Activated CD4-positive, alpha-beta T cell treated with anti-CD3 and anti-CD28 coated beads, Interleukin-2, amount 50 U/mL, for 1 hour (primary cell): ENCODE data around the gene EVX2.

Experiments
- DNase-seq: peaks from one replicate; pipeline ENCODE4 v3.0.0-alpha.2; 2020

EVX2 gene

GRCh38 chr2:176095421-176095820 lies 11.7 kb upstream of the EVX2 start:
- no peak for DNase-seq

GRCh38 chr2:176094349-176094748 lies 10.6 kb upstream of the EVX2 start:
- DNase-seq: no peak

DNA sequence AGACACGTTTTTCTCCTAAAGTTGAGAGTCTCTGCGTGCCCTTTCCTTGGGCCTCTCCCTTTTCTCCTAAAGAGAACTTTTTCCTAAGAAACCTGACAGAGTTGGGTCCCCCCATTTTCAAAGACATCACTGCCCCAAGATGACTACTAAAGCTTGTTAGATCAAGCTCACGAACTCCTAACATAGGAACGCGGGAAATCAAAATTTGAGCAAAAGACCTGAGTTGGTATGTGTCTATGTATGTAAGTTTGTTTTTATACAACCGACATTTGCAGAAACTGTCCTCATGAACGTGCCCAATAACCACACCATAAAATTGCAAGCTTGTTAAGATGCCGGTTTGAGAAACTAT lies 10.1 kb upstream of the EVX2 start:
- no peak for DNase-seq

- no peak for DNase-seq
These were observed 9.6 kb upstream of the EVX2 start for GRCh38 chr2:176093145-176093897.

GRCh38 chr2:176092270-176093144 lies 8.7 kb upstream of the EVX2 start, which contains the start of gene HOXD13:
Gene HOXD13 (plus strand): TSS chr2:176092721. CDS start chr2:176092891, 170 bp downstream.
- no peak for DNase-seq

- DNase-seq: no peak
These were observed 7.8 kb upstream of the EVX2 start for GRCh38 chr2:176091329-176092258.

DNA sequence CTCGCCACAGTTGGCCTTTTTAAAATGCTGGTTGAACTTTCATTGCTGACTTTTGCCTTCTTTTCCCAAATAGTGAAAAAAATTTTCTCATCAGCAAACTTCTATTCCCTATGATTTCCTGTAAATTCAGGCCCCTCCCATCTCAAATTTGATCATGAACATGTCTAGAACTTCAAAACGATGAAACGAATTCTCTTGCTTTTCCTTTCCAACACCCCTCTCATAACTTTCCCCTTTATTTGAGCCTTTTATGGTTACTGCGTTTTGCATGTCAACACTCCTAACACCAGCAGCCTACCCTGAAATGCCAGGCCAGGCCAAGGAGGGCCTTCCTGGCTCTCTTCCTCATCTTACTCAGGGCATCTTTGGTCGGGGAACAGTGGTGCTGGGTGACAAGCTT lies 7.1 kb upstream of the EVX2 start:
- DNase-seq: no peak

DNA sequence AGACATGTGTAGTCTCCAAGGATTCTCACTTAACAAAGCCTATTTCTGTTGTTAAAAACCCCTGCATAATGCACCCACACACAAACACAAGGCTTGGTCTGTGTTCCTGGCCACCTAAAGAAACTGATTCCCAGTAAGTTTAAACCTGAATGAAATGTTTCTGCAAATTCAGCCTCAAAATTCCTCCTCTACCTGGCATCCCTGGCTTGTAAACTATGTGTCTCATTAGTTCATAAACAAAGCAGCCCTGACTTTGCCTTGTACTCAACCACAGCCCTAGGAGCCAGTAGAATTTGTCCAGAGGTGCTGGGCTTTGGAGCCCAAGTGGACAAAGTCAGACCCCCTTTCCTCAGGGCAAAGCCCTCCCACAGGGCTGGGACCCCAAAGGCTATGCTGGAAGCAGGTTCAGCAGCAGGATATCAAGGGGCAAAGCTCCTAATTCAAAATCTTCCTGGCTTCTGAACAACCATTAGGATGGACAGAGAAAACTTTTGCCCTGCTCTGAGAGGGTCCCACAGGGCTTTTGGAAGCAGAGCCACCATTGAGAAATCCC lies 6.2 kb upstream of the EVX2 start:
- no peak for DNase-seq

DNA sequence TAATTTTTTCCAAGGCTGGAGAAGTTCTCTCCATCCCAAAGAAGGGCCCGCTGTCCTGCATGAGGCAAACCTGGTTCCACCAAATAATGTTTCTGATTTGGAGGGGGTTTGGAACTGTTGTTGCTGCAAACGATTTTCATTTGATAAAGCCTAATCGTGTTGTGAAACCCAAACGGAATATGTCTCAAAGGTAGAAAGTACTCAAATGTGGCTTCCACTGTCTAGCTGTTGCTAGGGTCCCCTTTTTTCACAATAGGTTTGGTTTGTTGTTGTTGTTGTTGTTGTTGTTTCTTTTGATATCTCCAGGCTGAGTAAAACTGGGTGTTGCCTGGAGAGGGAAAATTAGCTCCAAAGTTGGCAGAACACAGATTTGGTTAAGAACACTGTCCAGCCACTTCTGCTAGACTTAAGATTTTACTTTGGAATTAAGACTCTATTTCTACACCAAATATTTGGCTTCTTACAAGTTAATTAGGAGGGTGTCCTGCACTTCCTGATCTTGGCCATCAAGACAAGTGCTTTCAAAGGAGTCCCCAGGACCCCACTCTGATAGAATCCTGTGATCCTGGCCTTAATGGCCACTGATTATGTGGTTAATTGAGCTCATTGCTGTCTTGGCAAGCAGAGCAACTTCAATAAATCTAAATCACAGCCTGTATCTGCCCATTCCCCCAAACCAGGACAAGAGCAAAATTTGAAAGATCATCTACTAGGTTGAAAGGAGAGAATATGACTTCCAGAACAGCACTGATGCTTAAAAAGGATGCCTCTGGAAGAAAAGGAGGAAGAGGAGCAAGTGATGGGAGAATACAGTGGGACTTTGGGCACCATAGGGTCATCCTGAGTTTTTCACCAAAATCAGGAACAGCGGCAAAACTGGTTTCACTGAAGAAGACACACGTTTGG lies 5.4 kb upstream of the EVX2 start:
- DNase-seq: no peak

DNA sequence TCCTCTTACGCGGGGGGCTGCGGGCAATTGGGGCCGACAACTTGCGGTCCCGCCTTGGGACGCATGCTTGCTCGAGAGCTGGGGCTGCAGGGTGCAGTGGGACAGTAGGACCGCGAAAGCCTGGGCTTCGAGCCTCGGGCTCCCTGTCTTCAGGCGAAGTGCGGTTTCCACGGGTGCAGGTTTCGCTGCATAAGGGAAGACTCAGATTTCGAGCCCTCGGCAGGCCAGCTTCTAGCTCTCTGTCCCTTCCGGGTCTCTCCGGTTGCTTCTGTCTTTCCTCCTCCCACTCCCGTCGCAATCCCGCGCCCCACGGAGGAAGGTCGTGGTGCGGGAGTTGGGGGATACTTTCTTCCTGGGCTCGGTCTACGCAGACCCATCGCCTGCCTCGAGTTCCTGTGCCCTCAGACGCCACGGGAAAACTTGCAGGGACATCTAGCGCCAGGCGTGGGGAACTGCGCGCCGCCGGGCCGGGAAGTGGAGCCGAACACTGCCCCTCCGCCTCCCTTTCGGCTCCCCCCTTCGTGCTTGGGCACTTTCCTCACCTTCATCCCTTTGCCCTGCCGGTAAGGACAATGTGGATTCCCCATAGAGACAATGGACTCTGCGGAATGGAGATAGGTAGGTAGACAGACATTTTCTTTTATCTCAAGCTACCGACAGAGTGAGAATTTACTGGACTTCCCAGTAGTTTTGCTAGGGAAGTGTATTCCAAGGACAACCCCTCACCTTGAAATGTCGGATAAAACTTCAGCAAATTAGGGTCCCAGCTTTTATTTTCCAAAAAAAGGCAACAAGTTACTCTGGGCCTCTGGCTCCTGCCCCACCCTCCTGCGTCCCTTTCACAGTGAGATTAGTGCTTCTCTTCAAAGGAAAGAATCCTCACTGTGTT lies 4.5 kb upstream of the EVX2 start:
- DNase-seq: no peak

- DNase-seq: no peak
These were observed 3.7 kb upstream of the EVX2 start for GRCh38 chr2:176087330-176088047.

DNA sequence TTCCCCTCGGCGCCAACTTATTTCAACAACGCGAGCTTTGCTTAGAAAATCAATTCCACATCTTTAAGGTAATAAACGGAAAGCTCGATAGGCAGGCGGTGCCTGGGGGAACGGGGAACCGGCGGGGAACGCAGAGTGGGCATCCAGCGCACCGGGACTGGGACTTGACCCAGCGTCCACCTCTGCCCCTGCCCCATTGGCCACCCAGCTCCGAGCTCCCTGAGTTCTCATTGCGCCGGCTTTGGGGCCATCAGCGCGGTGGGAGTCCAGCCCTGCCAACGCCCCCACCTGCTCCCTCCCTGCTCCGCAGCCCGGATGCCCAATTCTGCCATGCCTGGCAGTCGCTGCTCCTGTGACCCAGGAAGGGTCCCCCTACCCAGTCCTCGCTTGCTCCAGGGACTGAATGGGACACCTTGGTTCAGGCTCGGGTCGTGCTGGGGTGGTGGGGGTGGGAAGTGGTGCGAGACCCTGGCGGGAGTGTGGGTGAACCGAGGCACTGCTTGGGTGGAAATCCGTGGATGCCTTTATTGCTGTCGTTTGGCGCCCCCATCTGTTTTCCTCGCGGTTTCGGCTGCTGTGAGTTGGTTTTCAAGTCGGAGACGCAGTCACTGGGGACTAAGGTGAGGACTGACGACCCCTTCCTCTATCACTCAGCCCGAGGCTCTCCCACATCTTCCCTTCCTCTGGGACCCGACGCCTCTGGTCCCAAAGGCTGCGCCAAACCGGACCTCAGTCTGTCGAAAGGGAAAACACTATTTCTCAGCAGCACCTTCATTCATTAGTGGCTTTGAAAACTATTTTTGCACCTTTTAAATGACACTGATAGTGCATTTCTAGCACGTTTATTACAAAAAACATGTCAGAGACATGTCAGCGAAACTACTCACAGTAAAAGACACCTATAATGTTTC lies 2.4 kb upstream of the EVX2 start:
- no peak for DNase-seq

DNA sequence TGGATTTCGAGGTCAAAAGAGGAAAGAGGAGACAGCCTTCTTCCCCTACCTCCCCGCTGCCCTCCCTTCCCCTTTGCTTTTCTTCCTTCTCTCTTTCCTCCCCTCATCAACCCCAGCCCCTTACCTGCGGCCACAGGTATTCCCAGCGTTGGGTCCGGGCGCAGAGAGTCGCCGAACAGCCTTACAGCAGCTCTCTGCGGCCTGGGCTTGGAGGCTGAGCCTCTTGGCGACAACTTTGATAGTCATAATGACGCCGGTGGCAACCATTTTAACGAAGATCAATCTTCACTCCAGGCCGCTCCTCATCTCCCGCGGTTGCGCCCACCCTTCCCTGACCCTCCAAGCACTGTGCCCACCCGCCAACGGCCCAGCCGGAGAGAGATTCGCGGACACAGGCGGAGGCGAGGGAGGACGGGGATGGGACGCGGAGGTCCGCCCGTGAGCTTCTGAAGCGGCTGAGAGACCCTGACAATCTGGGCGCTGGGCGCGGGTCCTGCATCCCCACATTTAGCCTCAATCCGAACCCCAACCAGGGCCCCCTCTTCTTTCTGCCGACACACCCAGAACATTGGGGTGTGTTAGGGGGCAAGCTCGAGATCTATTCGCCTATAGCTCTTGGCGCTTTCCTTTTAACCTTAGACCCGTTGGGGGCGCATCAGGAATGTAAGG lies 1.5 kb upstream of the EVX2 start:
- no peak for DNase-seq

GRCh38 chr2:176084611-176085119 lies 903 bp upstream of the EVX2 start:
- no peak for DNase-seq

DNA sequence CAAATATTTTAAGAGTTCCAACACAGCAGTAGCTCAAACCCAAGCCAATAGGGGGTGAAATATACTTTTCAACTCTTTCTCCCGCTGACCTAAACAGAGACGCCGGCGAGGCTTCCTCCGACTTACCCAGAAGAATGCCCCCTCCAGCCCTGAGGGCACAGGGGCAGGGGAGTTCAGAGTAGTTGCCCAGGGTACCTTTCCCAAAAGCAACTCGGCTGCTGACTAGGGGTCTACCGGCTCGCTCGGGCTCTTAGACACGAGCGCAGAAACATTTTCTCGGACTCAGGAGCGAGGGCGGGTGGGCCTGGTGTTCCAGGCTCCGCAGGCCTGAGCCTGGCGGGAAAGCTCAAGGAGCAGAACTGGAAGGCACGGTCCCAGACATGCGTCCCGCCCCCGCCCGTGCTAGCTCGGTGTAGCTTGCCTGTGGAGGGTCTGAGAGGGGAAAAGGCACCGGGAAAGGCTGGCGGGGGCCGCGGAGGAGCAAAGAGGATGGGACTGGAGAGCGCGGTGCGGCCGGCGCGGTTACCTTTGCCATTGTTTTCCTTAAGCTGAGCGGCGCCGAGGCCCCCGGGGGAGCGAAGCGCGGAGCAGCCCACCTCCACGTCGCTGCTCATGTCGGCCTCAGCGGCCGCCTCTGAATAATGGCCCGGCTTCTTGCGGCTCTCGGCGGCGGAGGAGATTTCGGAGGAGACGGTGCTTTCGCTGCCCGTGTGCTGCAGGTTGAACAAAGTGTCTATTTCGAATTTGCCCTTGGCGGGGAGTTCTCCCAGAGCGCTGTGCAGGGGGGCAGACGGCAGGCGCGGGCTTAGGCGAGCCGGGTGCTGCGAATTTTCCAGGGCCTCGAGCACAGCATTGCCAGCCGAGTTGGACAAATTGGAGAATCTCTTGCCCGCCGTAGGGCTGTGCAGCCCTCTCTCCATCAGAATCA lies 674 bp downstream of the EVX2 start:
- DNase-seq: no peak

DNA sequence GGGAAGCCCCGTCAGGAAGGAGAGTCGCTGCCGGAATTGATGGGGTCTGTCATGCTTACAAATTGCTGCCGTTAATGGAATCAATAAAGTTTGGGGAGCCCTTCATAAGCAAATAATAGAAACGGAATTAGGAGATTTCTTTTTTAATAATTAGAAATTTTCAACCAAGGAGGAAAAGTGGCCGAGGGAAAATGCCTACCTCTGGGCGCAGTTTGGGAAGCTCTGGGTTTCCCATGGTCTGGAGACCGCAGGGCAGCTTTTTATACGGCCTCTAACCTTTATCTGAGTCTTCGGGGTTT lies 1.3 kb downstream of the EVX2 start:
- DNase-seq: no peak
